IMR-90 (cell line): ENCODE results near the gene IQSEC1. TPM values are rescaled to one million over a fixed set of nuclear protein-coding genes. Genes with fewer than 3 reads are reported as not detected.

Experiments used
- ATAC-seq: fragments of 200-7000 bp; cut with Tn5 transposase; 2 replicates; pipeline ENCODE4 v1.9.1; 2020; ENCODE audit warnings: low read depth, mild to moderate bottlenecking, moderate library complexity
- BruUV-seq: library from RNA; stranded (reverse); fragments of 400-500 nt; replicated peaks from 2 replicates; lab custom pipeline; 2021; lab: Mats Ljungman, UMichigan
- CTCF ChIA-PET: fragments of 300-600 bp; formaldehyde crosslinking; extraction: SDS; loops from one replicate; lab custom pipeline; 2021; ENCODE audit warnings: antibody characterized with exemption; lab: Yijun Ruan, JAX
- POLR2A ChIA-PET: fragments of 300-600 bp; sonication (Branson Sonifier 250); formaldehyde crosslinking; loops from one replicate; lab custom pipeline; 2022; ENCODE audit warnings: antibody characterized with exemption; ENCODE audit not compliant: unreplicated experiment; lab: Charles Lee
- DNase-seq: peaks from one replicate; pipeline ENCODE4 v3.0.0; 2013
- H2AFZ ChIP-seq: replicated peaks from 2 replicates; pipeline ENCODE3; 2013; ENCODE audit warnings: low read length, mild to moderate bottlenecking; ENCODE audit not compliant: poor library complexity
- H2AK5ac ChIP-seq: 2 replicates; pipeline ENCODE4 v1.6.1; 2013; ENCODE audit warnings: low read depth, low read length, inconsistent platforms
- H2AK9ac ChIP-seq: replicated peaks from 2 replicates; pipeline ENCODE3; 2013; ENCODE audit warnings: mild to moderate bottlenecking, low read depth, low read length, moderate library complexity; ENCODE audit not compliant: poor library complexity
- H2BK120ac ChIP-seq: 2 replicates; pipeline ENCODE4 v1.6.1; 2013; ENCODE audit warnings: low read depth, low read length, inconsistent platforms
- H2BK15ac ChIP-seq: 3 replicates; pipeline ENCODE4 v1.6.1; 2013; ENCODE audit warnings: low read depth, low read length, inconsistent platforms
- H2BK20ac ChIP-seq: 2 replicates; pipeline ENCODE4 v1.6.1; 2013; ENCODE audit warnings: low read depth, mild to moderate bottlenecking, inconsistent platforms, low read length, moderate library complexity
- H2BK5ac ChIP-seq: 2 replicates; pipeline ENCODE4 v1.6.1; 2013; ENCODE audit warnings: mild to moderate bottlenecking, low read depth, low read length, inconsistent platforms; ENCODE audit not compliant: poor library complexity, severe bottlenecking
- H3K14ac ChIP-seq: replicated peaks from 2 replicates; pipeline ENCODE4 v1.6.1; 2013; ENCODE audit warnings: low read depth, low read length, inconsistent platforms
- H3K18ac ChIP-seq: 2 replicates; pipeline ENCODE4 v1.6.1; 2013; ENCODE audit warnings: low read depth, low read length, control low read depth
- H3K23ac ChIP-seq: 2 replicates; pipeline ENCODE4 v1.6.1; 2013; ENCODE audit warnings: low read depth, low read length, inconsistent platforms
- H3K27ac ChIP-seq: 2 replicates; pipeline ENCODE4 v1.5.1; 2013; ENCODE audit warnings: mild to moderate bottlenecking, control low read depth, low read length; ENCODE audit not compliant: insufficient read depth
- H3K27me3 ChIP-seq: 2 replicates; pipeline ENCODE4 v1.6.1; 2013; ENCODE audit warnings: low read length; ENCODE audit not compliant: control insufficient read depth, insufficient read depth
- H3K36me3 ChIP-seq: 2 replicates; pipeline ENCODE4 v1.6.1; 2013; ENCODE audit warnings: low read length, mixed read lengths; ENCODE audit not compliant: control insufficient read depth, insufficient read depth
- H3K4ac ChIP-seq: 2 replicates; pipeline ENCODE4 v1.6.1; 2013; ENCODE audit warnings: low read depth, low read length, inconsistent platforms
- H3K4me1 ChIP-seq: 2 replicates; pipeline ENCODE4 v1.6.1; 2013; ENCODE audit warnings: low read length, mixed read lengths; ENCODE audit not compliant: control insufficient read depth, insufficient read depth
- H3K4me2 ChIP-seq: 2 replicates; pipeline ENCODE4 v1.6.1; 2013; ENCODE audit warnings: low read depth, mild to moderate bottlenecking, control low read depth, low read length, moderate library complexity
- H3K4me3 ChIP-seq: 2 replicates; pipeline ENCODE4 v1.5.1; 2013; ENCODE audit warnings: low read depth, mild to moderate bottlenecking, control low read depth, low read length, moderate library complexity; ENCODE audit not compliant: insufficient read depth
- H3K56ac ChIP-seq: 2 replicates; pipeline ENCODE4 v1.6.1; 2013; ENCODE audit warnings: low read length, inconsistent platforms; ENCODE audit not compliant: insufficient read depth; ENCODE audit errors: extremely low read depth
- H3K79me1 ChIP-seq, 2 experiments: 2 replicates each; pipeline ENCODE4 v1.6.1; 2013; ENCODE audit warnings: low read length in 2 of 2, inconsistent platforms in 1 of 2, low read depth in 1 of 2
- H3K9ac ChIP-seq: 2 replicates; pipeline ENCODE4 v1.6.1; 2013; ENCODE audit warnings: low read depth, low read length, control low read depth
- H3K9me1 ChIP-seq: 2 replicates; pipeline ENCODE4 v1.6.1; 2013; ENCODE audit warnings: low read length, inconsistent platforms; ENCODE audit not compliant: insufficient read depth
- H3K9me3 ChIP-seq: 2 replicates; pipeline ENCODE4 v1.6.1; 2013; ENCODE audit warnings: low read length; ENCODE audit not compliant: control insufficient read depth, insufficient read depth
- H4K20me1 ChIP-seq: 2 replicates; pipeline ENCODE4 v1.6.1; 2013; ENCODE audit warnings: low read length, inconsistent platforms; ENCODE audit not compliant: insufficient read depth
- H4K5ac ChIP-seq: 2 replicates; pipeline ENCODE4 v1.6.1; 2013; ENCODE audit warnings: mild to moderate bottlenecking, low read depth, low read length, control low read depth
- H4K8ac ChIP-seq, 2 experiments: 2 replicates each; pipeline ENCODE4 v1.6.1; 2013; ENCODE audit warnings: low read depth in 2 of 2, low read length in 2 of 2, control low read depth in 1 of 2, inconsistent platforms in 1 of 2
- H4K91ac ChIP-seq: 2 replicates; pipeline ENCODE4 v1.6.1; 2013; ENCODE audit warnings: low read depth, low read length, inconsistent platforms; ENCODE audit not compliant: insufficient read depth
- BHLHE40 ChIP-seq: fragments of 150-350 bp; IDR thresholded peaks from 2 replicates; pipeline ENCODE4 v1.6.1; 2016; ENCODE audit warnings: mild to moderate bottlenecking, low read depth, low read length
- CEBPB ChIP-seq: IDR thresholded peaks from 2 replicates; pipeline ENCODE4 v1.6.1; 2012; ENCODE audit warnings: low read depth, low read length, improper control_type of control experiment
- CHD1 ChIP-seq: IDR thresholded peaks from 2 replicates; pipeline ENCODE4 v1.6.1; 2012; ENCODE audit warnings: low read depth, low read length, improper control_type of control experiment
- CTCF ChIP-seq: conservative IDR thresholded peaks from 2 replicates; pipeline ENCODE4 v1.5.1; 2012; ENCODE audit warnings: mild to moderate bottlenecking, low read depth, low read length, improper control_type of control experiment
- ELK1 ChIP-seq: fragments of 150-350 bp; IDR thresholded peaks from 2 replicates; pipeline ENCODE4 v1.6.1; 2016; ENCODE audit warnings: low read depth, mild to moderate bottlenecking, low read length, moderate library complexity, borderline replicate concordance
- FOS ChIP-seq: fragments of 150-350 bp; IDR thresholded peaks from 2 replicates; pipeline ENCODE4 v1.6.1; 2016; ENCODE audit warnings: low read depth, low read length
- MAZ ChIP-seq: IDR thresholded peaks from 2 replicates; pipeline ENCODE4 v1.6.1; 2012; ENCODE audit warnings: low read depth, mild to moderate bottlenecking, low read length, improper control_type of control experiment, moderate library complexity, borderline replicate concordance
- MXI1 ChIP-seq: IDR thresholded peaks from 2 replicates; pipeline ENCODE4 v1.6.1; 2012; ENCODE audit warnings: low read depth, mild to moderate bottlenecking, low read length, moderate library complexity, borderline replicate concordance
- NFE2L2 ChIP-seq: fragments of 150-350 bp; IDR thresholded peaks from 2 replicates; pipeline ENCODE4 v1.6.1; 2016; ENCODE audit warnings: low read depth, mild to moderate bottlenecking, low read length
- POLR2A ChIP-seq: IDR thresholded peaks from 2 replicates; pipeline ENCODE4 v1.6.1; 2012; ENCODE audit warnings: mild to moderate bottlenecking, low read depth, low read length
- RAD21 ChIP-seq: IDR thresholded peaks from 2 replicates; pipeline ENCODE4 v1.6.1; 2012; ENCODE audit warnings: low read length, improper control_type of control experiment
- RCOR1 ChIP-seq: IDR thresholded peaks from 2 replicates; pipeline ENCODE4 v1.6.1; 2012; ENCODE audit warnings: mild to moderate bottlenecking, low read length, improper control_type of control experiment; ENCODE audit not compliant: insufficient replicate concordance
- SMC3 ChIP-seq: fragments of 150-350 bp; IDR thresholded peaks from 2 replicates; pipeline ENCODE4 v1.6.1; 2016; ENCODE audit warnings: low read depth, mild to moderate bottlenecking, antibody characterized with exemption, low read length, moderate library complexity
- WGBS, 2 experiments: methylation state at CpG; one replicate each; pipeline versions ENCODE4 v1.1.5 to v1.1.7; 2013; ENCODE audit warnings: missing lambda C conversion rate in 2 of 2; ENCODE audit not compliant: insufficient read length in 1 of 2; ENCODE audit errors: extremely low coverage in 2 of 2; 5-methylcytosine and 5-hydroxymethylcytosine counted together
- dilution Hi-C: fragments of 300-500 bp; cut with HindIII; formaldehyde crosslinking; loops from one replicate; pipeline ENCODE4 v1.14.3; 2018; ENCODE audit warnings: low sequenced_read_pairs; ENCODE audit not compliant: unreplicated experiment
- in situ Hi-C: fragments of 300-500 bp; cut with MboI; formaldehyde crosslinking; loops from 3 replicates; pipeline ENCODE4 v1.14.3; 2019; ENCODE audit warnings: low sequenced_read_pairs, inconsistent platforms, mixed read lengths
- intact Hi-C: fragments of 100-400 bp; cut with micrococcal nuclease; formaldehyde crosslinking; loops from 2 replicates; pipeline ENCODE4 v1.10.0; 2022
- polyA plus RNA-seq, 3 experiments: library from polyadenylated mRNA; depleted of rRNA; stranded (reverse); fragments of >200 nt; gene quantifications; 2 replicates each; pipeline ENCODE4 v1.2.3, GENCODE V29; 2012; ENCODE audit warnings: low replicate concordance in 1 of 3
- total RNA-seq: library from RNA; depleted of rRNA; stranded (reverse); fragments of >200 nt; gene quantifications from 2 replicates; pipeline ENCODE4 v1.2.3, GENCODE V29; 2012
- TF ChIP-seq, protein P1 (sequence below): fragments of 150-350 bp; IDR thresholded peaks from 2 replicates; pipeline ENCODE4 v1.6.1; 2017; ENCODE audit warnings: mild to moderate bottlenecking, antibody characterized with exemption, low read length, low read depth

Gene IQSEC1
- total and polyA plus RNA-seq, 2 of the 4 experiments (the other 2 are of a cell fraction), result 5.9 to 11.9 TPM

DNA sequence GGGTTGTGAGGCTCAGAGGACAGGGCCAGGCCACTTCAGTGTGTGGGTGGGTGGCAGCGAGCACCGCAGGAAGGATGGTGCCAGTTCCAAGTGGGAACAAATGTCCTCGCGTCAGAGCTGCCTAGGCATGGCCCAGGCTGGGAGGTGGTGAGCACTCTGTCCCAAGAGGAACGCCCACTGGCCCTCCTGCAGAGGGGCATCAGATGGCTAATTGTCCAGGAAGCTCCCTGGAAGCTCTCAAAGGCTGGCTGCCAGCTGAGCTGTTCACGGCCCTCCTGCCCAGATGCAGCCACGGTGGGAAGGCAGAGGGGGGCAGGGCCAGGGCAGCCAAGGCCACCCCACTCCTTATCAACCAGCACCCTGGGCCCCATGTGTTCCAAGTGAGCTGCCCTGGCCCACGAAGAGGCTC lies 55.2 kb downstream of the IQSEC1 start:
- no peak overlapping the region for H3K56ac ChIP-seq
- no peak overlapping the region; the same call in 1 of the 2 replicates for H3K4me2 ChIP-seq
- no peak overlapping the region for H3K18ac ChIP-seq
- H3K79me1 ChIP-seq, result no peaks in the 10 kb centered on the region
- H2BK120ac ChIP-seq, result no peak overlapping the region
- no peak overlapping the region for H3K4ac ChIP-seq
- no peak overlapping the region for H3K27ac ChIP-seq
- BruUV-seq, result no TSS peak
- POLR2A ChIA-PET, result interaction anchor here (0.6 kb wide), 1 partner anchor 434 kb away, joined by 5 read pairs; no protein-coding TSS in a partner anchor
- peaks cover 32% of the 10 kb centered on the region for H3K4me1 ChIP-seq
- 54% methylated on average over 4 of the region's 8 CpGs; no CpG with 5 or more reads in 1 of the 2 experiments for WGBS, 2 experiments
- H4K91ac ChIP-seq, result no peak overlapping the region
- H3K36me3 ChIP-seq, result no peaks in the 10 kb centered on the region
- H3K9me1 ChIP-seq, result no peaks in the 10 kb centered on the region; the same call in 1 of the 2 replicates
- no peak overlapping the region for H4K8ac ChIP-seq
- H3K4me3 ChIP-seq, result no peak overlapping the region
- intact Hi-C loops (loop anchor here (2.0 kb wide), 1 partner anchor 21 kb away; no protein-coding TSS in a partner anchor), in situ Hi-C loops (no loop called here), dilution Hi-C loops (no loop called here)
- H2BK20ac ChIP-seq, result no peak overlapping the region
- H4K5ac ChIP-seq, result no peak overlapping the region
- H3K23ac ChIP-seq, result no peak overlapping the region
- CTCF ChIA-PET, result no interaction called here
- no peak overlapping the region for H3K14ac ChIP-seq
- H2BK5ac ChIP-seq, result no peak overlapping the region
- H2AFZ ChIP-seq, result no peak overlapping the region
- TF ChIP-seq, protein P1, sequence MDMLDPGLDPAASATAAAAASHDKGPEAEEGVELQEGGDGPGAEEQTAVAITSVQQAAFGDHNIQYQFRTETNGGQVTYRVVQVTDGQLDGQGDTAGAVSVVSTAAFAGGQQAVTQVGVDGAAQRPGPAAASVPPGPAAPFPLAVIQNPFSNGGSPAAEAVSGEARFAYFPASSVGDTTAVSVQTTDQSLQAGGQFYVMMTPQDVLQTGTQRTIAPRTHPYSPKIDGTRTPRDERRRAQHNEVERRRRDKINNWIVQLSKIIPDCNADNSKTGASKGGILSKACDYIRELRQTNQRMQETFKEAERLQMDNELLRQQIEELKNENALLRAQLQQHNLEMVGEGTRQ, result no peak
- no peak for TF ChIP-seq MXI1
- TF ChIP-seq RAD21, result no peak
- TF ChIP-seq ELK1, result no peak
- no peak for TF ChIP-seq BHLHE40
- TF ChIP-seq CHD1, result no peak
- TF ChIP-seq SMC3, result no peak
- no peak for TF ChIP-seq FOS
- no peak for TF ChIP-seq NFE2L2
- TF ChIP-seq POLR2A, result no peak
- no peak for TF ChIP-seq CEBPB
- no peak for TF ChIP-seq CTCF
- TF ChIP-seq MAZ, result no peak
- TF ChIP-seq RCOR1, result no peak
- H2BK15ac ChIP-seq, result no peak overlapping the region
- H2AK9ac ChIP-seq, result no peak overlapping the region
- no peaks in the 10 kb centered on the region for H4K20me1 ChIP-seq
- H3K9ac ChIP-seq, result no peak overlapping the region
- no peaks in the 10 kb centered on the region for H3K9me3 ChIP-seq
- ATAC-seq (no peak), DNase-seq (no peak)
- peak overlapping the region; percentile 24; the same call in 1 of the 2 replicates for H2AK5ac ChIP-seq
- H3K27me3 ChIP-seq, result no peaks in the 10 kb centered on the region
